Measurements from ENCODE around the gene INPP5E.

- TF ChIP-seq POLR2A (IDR thresholded peaks at IDR 0.05): no peak
- no peak for TF ChIP-seq CTCF (IDR thresholded peaks at IDR 0.05)
These were observed 41.9 kb upstream of the INPP5E start for GRCh38 chr9:136481558-136481957.
